Endothelial cell of umbilical vein (primary cell): ENCODE results near the gene MPZ. TPM values are rescaled to one million over a fixed set of nuclear protein-coding genes. Genes with fewer than 3 reads are reported as not detected.

Experiments
- BruUV-seq: library from RNA; stranded (reverse); fragments of 400-500 nt; replicated peaks from 2 replicates; lab custom pipeline; 2021; lab: Mats Ljungman, UMichigan
- CTCF ChIA-PET: fragments of 300-600, 350-600 bp; sonication (Branson Sonifier 250); formaldehyde crosslinking; loops from one replicate; lab custom pipeline; 2021; ENCODE audit warnings: antibody characterized with exemption, inconsistent platforms; lab: Charles Lee
- POLR2A ChIA-PET: fragments of 300-600, 350-600 bp; sonication (Branson Sonifier 250); formaldehyde crosslinking; loops from one replicate; lab custom pipeline; 2021; ENCODE audit warnings: antibody characterized with exemption, inconsistent platforms; lab: Charles Lee
- DNase-seq: peaks from one replicate; pipeline ENCODE4 v3.0.0-alpha.2; 2011; ENCODE audit warnings: low read depth, low spot score
- FAIRE-seq: peaks from 2 replicates; lab custom pipeline; 2011; peaks lifted over from hg19 to GRCh38; lab: Jason Lieb, UNC
- H2AFZ ChIP-seq: 2 replicates; pipeline ENCODE4 v1.6.0; 2012; ENCODE audit warnings: low read depth, low read length, control low read depth, inconsistent platforms
- H3K27ac ChIP-seq: 2 replicates; pipeline ENCODE4 v1.5.1; 2011; ENCODE audit warnings: low read depth, mild to moderate bottlenecking, control low read depth, low read length, moderate library complexity; ENCODE audit not compliant: insufficient read depth
- H3K27me3 ChIP-seq, 2 experiments: 2 replicates each; pipeline versions ENCODE4 v1.6.0 to v1.6.1; 2011; ENCODE audit warnings: low read length in 2 of 2, mixed read lengths in 1 of 2; ENCODE audit not compliant: control insufficient read depth in 2 of 2, insufficient read depth in 2 of 2
- H3K36me3 ChIP-seq, 2 experiments: 2 replicates in 1 of 2; 3 replicates in 1 of 2; pipeline ENCODE4 v1.5.1; 2011; ENCODE audit warnings: low read length in 2 of 2, mild to moderate bottlenecking in 1 of 2, moderate library complexity in 1 of 2; ENCODE audit not compliant: control insufficient read depth in 2 of 2, insufficient read depth in 2 of 2; ENCODE audit errors: extremely low read depth in 1 of 2
- H3K4me1 ChIP-seq: 3 replicates; pipeline ENCODE4 v1.5.1; 2011; ENCODE audit warnings: mild to moderate bottlenecking, low read length; ENCODE audit not compliant: control insufficient read depth, insufficient read depth; ENCODE audit errors: extremely low read depth
- H3K4me2 ChIP-seq: 2 replicates; pipeline ENCODE4 v1.6.1; 2011; ENCODE audit warnings: low read length, control low read depth, mixed read lengths; ENCODE audit not compliant: insufficient read depth
- H3K4me3 ChIP-seq, 3 experiments: fragments of 200-600 bp in 1 of 3; sonication (generic), shearing (Covaris generic) in 1 of 3; replicated peaks in 1 of 3; 2 replicates each; pipeline ENCODE4 v1.5.1; 2011 to 2016; ENCODE audit warnings: control low read depth in 3 of 3, low read length in 3 of 3, mild to moderate bottlenecking in 2 of 3, inconsistent platforms in 1 of 3, low read depth in 1 of 3, moderate library complexity in 1 of 3; ENCODE audit not compliant: insufficient read depth in 1 of 3
- H3K79me2 ChIP-seq: 2 replicates; pipeline ENCODE4 v1.6.0; 2012; ENCODE audit warnings: low read length, inconsistent platforms; ENCODE audit not compliant: control insufficient read depth, insufficient read depth
- H3K9ac ChIP-seq: replicated peaks from 2 replicates; pipeline ENCODE3; 2011; ENCODE audit warnings: low read length, control low read depth; ENCODE audit not compliant: insufficient read depth; ENCODE audit errors: extremely low read depth
- H3K9me1 ChIP-seq: replicated peaks from 3 replicates; pipeline ENCODE4 v1.6.0; 2011; ENCODE audit warnings: mild to moderate bottlenecking, low read length; ENCODE audit not compliant: control insufficient read depth, insufficient read depth; ENCODE audit errors: extremely low read depth
- H3K9me3 ChIP-seq: replicated peaks from 2 replicates; pipeline ENCODE4 v1.5.1; 2012; ENCODE audit warnings: low read length, inconsistent platforms; ENCODE audit not compliant: control insufficient read depth, insufficient read depth
- H4K20me1 ChIP-seq: replicated peaks from 2 replicates; pipeline ENCODE3; 2011; ENCODE audit warnings: mild to moderate bottlenecking, low read length; ENCODE audit not compliant: control insufficient read depth, insufficient read depth; ENCODE audit errors: extremely low read depth
- EZH2 ChIP-seq: IDR thresholded peaks from 2 replicates; pipeline ENCODE4 v1.6.1; 2012; ENCODE audit warnings: borderline replicate concordance, low read depth, mild to moderate bottlenecking, moderate library complexity, low read length, inconsistent platforms; ENCODE audit not compliant: severe bottlenecking
- FOS ChIP-seq: IDR thresholded peaks from 2 replicates; pipeline ENCODE4 v1.6.1; 2011; ENCODE audit warnings: mild to moderate bottlenecking, low read length, moderate library complexity, borderline replicate concordance; ENCODE audit not compliant: insufficient read depth
- GATA2 ChIP-seq: IDR thresholded peaks from 2 replicates; pipeline ENCODE4 v1.7.0; 2011; ENCODE audit warnings: low read depth, mild to moderate bottlenecking, moderate library complexity, mixed read lengths, low read length; ENCODE audit not compliant: insufficient read length, insufficient read depth
- JUN ChIP-seq: IDR thresholded peaks from 2 replicates; pipeline ENCODE4 v1.6.1; 2011; ENCODE audit warnings: borderline replicate concordance, low read depth; ENCODE audit not compliant: insufficient read length, insufficient read depth
- MYC ChIP-seq: IDR thresholded peaks from one replicate; pipeline ENCODE4 v1.6.1; 2011; ENCODE audit warnings: mild to moderate bottlenecking, low read depth, low read length
- POLR2A ChIP-seq: IDR thresholded peaks from 2 replicates; pipeline ENCODE4 v1.6.1; 2012; ENCODE audit warnings: low read depth, mild to moderate bottlenecking, control low read depth, low read length
- POLR2AphosphoS5 ChIP-seq: IDR thresholded peaks from 2 replicates; pipeline ENCODE4 v1.6.1; 2012; ENCODE audit warnings: low read depth, mild to moderate bottlenecking, control low read depth, low read length, moderate library complexity; ENCODE audit not compliant: insufficient read depth
- dilution Hi-C: fragments of 300-500 bp; cut with MboI; formaldehyde crosslinking; loops from one replicate; pipeline ENCODE4 v1.15.0; 2019; ENCODE audit warnings: low sequenced_read_pairs; ENCODE audit not compliant: extremely low pct_ligation_motif_present
- intact Hi-C: fragments of 100-400 bp; cut with micrococcal nuclease; formaldehyde crosslinking; loops from one replicate; pipeline ENCODE4 v1.10.0; 2022
- polyA plus RNA-seq, 4 experiments: library from polyadenylated mRNA; depleted of rRNA in 3 of 4; stranded (reverse) in 3 of 4; unstranded in 1 of 4; fragments of >200 nt; gene quantifications; 2 replicates each; pipeline versions ENCODE4 v1.2.1 to v1.2.3, GENCODE V29; 2011 to 2012; ENCODE audit warnings: missing spikeins in 1 of 4
- total RNA-seq: library from RNA; stranded (reverse); gene quantifications from 2 replicates; pipeline ENCODE4 v1.2.3, GENCODE V29; 2021
- TF ChIP-seq, protein P1 (sequence below): IDR thresholded peaks from 2 replicates; pipeline ENCODE4 v1.6.1; 2011; ENCODE audit not compliant: insufficient read depth, insufficient read length
- TF ChIP-seq, protein P2 (sequence below), 2 donors: IDR thresholded peaks; 1 replicate in 1 of 2; 2 replicates in 1 of 2; pipeline ENCODE4 v1.5.1; 2011; ENCODE audit warnings: low read length in 2 of 2, mild to moderate bottlenecking in 2 of 2, moderate library complexity in 2 of 2, control low read depth in 1 of 2, inconsistent platforms in 1 of 2, low read depth in 1 of 2; ENCODE audit not compliant: insufficient read depth in 1 of 2; ENCODE audit errors: extremely low read depth in 1 of 2

The MPZ gene
- total and polyA plus RNA-seq, 2 donors (not counting 3 experiments of a cell fraction or from before 2014, with no cell fraction given): 2.0 to 7.0 TPM

DNA sequence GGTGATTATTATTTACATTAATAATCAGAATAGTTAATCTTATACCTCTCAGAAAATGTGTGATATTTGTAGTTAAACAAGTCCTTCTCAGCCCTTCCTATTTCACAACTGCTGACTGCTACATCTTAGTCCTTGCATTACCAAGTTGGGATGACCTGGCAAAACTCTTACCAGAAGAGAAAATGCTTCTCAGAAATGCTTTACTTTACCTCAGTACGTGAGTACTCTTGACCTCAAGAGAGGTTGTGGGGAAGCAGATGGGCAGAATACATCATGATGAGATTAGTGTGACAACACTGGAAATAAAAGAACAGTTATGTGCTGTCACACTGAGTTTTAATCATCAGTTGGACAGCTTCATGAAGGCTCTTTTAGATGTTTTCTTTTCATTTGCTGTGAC is 41.7 kb upstream of the MPZ start:
- Histone ChIP-seq H3K4me2 (no peak overlapping the region), H2AFZ (no peak overlapping the region), H3K36me3 (peaks cover 0 to 2% of the 10 kb centered on the region in 2 experiments), H4K20me1 (no peaks in the 10 kb centered on the region), H3K9ac (no peak overlapping the region), H3K4me3 (no peak overlapping the region), H3K4me1 (no peaks in the 10 kb centered on the region), H3K9me1 (no peaks in the 10 kb centered on the region), H3K27me3 (no peaks in the 10 kb centered on the region), H3K9me3 (no peaks in the 10 kb centered on the region), H3K79me2 (no peaks in the 10 kb centered on the region), H3K27ac (no peak overlapping the region)
- ChIA-PET CTCF (interaction anchor here (0.9 to 3.5 kb wide), 3 partner anchors 23 to 60 kb away, joined by 5 to 15 read pairs (median 6); no protein-coding TSS in a partner anchor), POLR2A (interaction anchor here (0.6 kb wide), 1 partner anchor 45 kb away, joined by 3 read pairs; no protein-coding TSS in a partner anchor)
- TF ChIP-seq GATA2 (no peak), POLR2AphosphoS5 (no peak), FOS (no peak), JUN (no peak), POLR2A (no peak), EZH2 (no peak), MYC (no peak)
- TF ChIP-seq, protein P1, sequence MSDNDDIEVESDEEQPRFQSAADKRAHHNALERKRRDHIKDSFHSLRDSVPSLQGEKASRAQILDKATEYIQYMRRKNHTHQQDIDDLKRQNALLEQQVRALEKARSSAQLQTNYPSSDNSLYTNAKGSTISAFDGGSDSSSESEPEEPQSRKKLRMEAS: no peak
- TF ChIP-seq, protein P2, sequence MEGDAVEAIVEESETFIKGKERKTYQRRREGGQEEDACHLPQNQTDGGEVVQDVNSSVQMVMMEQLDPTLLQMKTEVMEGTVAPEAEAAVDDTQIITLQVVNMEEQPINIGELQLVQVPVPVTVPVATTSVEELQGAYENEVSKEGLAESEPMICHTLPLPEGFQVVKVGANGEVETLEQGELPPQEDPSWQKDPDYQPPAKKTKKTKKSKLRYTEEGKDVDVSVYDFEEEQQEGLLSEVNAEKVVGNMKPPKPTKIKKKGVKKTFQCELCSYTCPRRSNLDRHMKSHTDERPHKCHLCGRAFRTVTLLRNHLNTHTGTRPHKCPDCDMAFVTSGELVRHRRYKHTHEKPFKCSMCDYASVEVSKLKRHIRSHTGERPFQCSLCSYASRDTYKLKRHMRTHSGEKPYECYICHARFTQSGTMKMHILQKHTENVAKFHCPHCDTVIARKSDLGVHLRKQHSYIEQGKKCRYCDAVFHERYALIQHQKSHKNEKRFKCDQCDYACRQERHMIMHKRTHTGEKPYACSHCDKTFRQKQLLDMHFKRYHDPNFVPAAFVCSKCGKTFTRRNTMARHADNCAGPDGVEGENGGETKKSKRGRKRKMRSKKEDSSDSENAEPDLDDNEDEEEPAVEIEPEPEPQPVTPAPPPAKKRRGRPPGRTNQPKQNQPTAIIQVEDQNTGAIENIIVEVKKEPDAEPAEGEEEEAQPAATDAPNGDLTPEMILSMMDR (IDR thresholded peaks at IDR 0.05; ENCODE audit: extremely low read depth in 1 of 2, insufficient read depth in 1 of 2, low read depth in 1 of 2, low read length in 2 of 2): no peak
- BruUV-seq: no TSS peak
- DNase-seq: no peak
- intact Hi-C loops (no loop called here), dilution Hi-C loops (no loop called here)
- no peak for FAIRE-seq
